ENCODE data around the gene NSUN3. TPM values are rescaled to one million over a fixed set of nuclear protein-coding genes. Genes with fewer than 3 reads are reported as not detected.

Gene NSUN3
- total RNA-seq, 1 experiment from 2014 or later, result 18.8 TPM

- CTCF ChIA-PET, result no interaction called here
- no peaks in the 10 kb centered on the region for H4K20me1 ChIP-seq (ENCODE audit: insufficient read depth)
- H2AFZ ChIP-seq, result no peak overlapping the region
- intact Hi-C loops (cut with micrococcal nuclease; ENCODE audit: unreplicated experiment), result no loop called here
- POLR2A ChIA-PET (ENCODE audit: unreplicated experiment), result no interaction called here
- no peaks in the 10 kb centered on the region for H3F3A ChIP-seq (ENCODE audit: insufficient read depth, low read depth)
- BruUV-seq (replicated peaks), result no TSS peak
- H3K4me3 ChIP-seq, result no peak overlapping the region
- no peak overlapping the region for H3K4me2 ChIP-seq
- H3K27me3 ChIP-seq (ENCODE audit: insufficient read depth, low read depth), result no peaks in the 10 kb centered on the region
- no peak overlapping the region for H3K27ac ChIP-seq
- H3K9me3 ChIP-seq (ENCODE audit: insufficient read depth, low read depth), result no peaks in the 10 kb centered on the region
- H3K36me3 ChIP-seq (ENCODE audit: low read depth), result no peaks in the 10 kb centered on the region
- H3K79me2 ChIP-seq (ENCODE audit: low read depth), result no peaks in the 10 kb centered on the region
- no peaks in the 10 kb centered on the region for H3K4me1 ChIP-seq (replicated peaks; ENCODE audit: insufficient read depth)
- TF ChIP-seq EZH2 (IDR thresholded peaks at IDR 0.05; ENCODE audit: low read depth) (no peak), CTCF (conservative IDR thresholded peaks at IDR 0.05) (no peak)
- DNase-seq, result no peak
- no peaks in the 10 kb centered on the region for H3K9me2 ChIP-seq (ENCODE audit: insufficient read depth)
Observed at GRCh38 chr3:94136133-94136532, 73.3 kb downstream of the NSUN3 start.

GRCh38 chr3:94137377-94137776 lies 74.5 kb downstream of the NSUN3 start:
- Histone ChIP-seq H3K27ac (no peak overlapping the region), H3K4me1 (replicated peaks; ENCODE audit: insufficient read depth) (no peaks in the 10 kb centered on the region), H3K36me3 (ENCODE audit: low read depth) (no peaks in the 10 kb centered on the region), H3K79me2 (ENCODE audit: low read depth) (no peaks in the 10 kb centered on the region), H3K9me3 (ENCODE audit: insufficient read depth, low read depth) (no peaks in the 10 kb centered on the region), H3K9me2 (ENCODE audit: insufficient read depth) (no peaks in the 10 kb centered on the region), H2AFZ (no peak overlapping the region), H3K4me2 (no peak overlapping the region), H3K27me3 (ENCODE audit: insufficient read depth, low read depth) (no peaks in the 10 kb centered on the region), H4K20me1 (ENCODE audit: insufficient read depth) (no peaks in the 10 kb centered on the region), H3K4me3 (no peak overlapping the region), H3F3A (ENCODE audit: insufficient read depth, low read depth) (no peaks in the 10 kb centered on the region)
- no TSS peak for BruUV-seq (replicated peaks)
- intact Hi-C loops (cut with micrococcal nuclease; ENCODE audit: unreplicated experiment), result no loop called here
- POLR2A ChIA-PET (ENCODE audit: unreplicated experiment), result no interaction called here
- DNase-seq, result no peak
- no peak for TF ChIP-seq CTCF (conservative IDR thresholded peaks at IDR 0.05)
- TF ChIP-seq EZH2 (IDR thresholded peaks at IDR 0.05; ENCODE audit: low read depth), result no peak
- CTCF ChIA-PET, result no interaction called here

- intact Hi-C loops (cut with micrococcal nuclease; ENCODE audit: unreplicated experiment), result no loop called here
- no peak overlapping the region for H3K4me2 ChIP-seq
- H3K9me2 ChIP-seq (ENCODE audit: insufficient read depth), result no peaks in the 10 kb centered on the region
- POLR2A ChIA-PET (ENCODE audit: unreplicated experiment), result no interaction called here
- H4K20me1 ChIP-seq (ENCODE audit: insufficient read depth), result no peaks in the 10 kb centered on the region
- TF ChIP-seq EZH2 (IDR thresholded peaks at IDR 0.05; ENCODE audit: low read depth) (no peak), CTCF (conservative IDR thresholded peaks at IDR 0.05) (no peak)
- H3F3A ChIP-seq (ENCODE audit: insufficient read depth, low read depth), result no peaks in the 10 kb centered on the region
- no peaks in the 10 kb centered on the region for H3K79me2 ChIP-seq (ENCODE audit: low read depth)
- H3K4me3 ChIP-seq, result no peak overlapping the region
- CTCF ChIA-PET, result no interaction called here
- no peaks in the 10 kb centered on the region for H3K4me1 ChIP-seq (replicated peaks; ENCODE audit: insufficient read depth)
- no peaks in the 10 kb centered on the region for H3K36me3 ChIP-seq (ENCODE audit: low read depth)
- no peaks in the 10 kb centered on the region for H3K9me3 ChIP-seq (ENCODE audit: insufficient read depth, low read depth)
- no peak for DNase-seq
- H3K27me3 ChIP-seq (ENCODE audit: insufficient read depth, low read depth), result peaks cover 7% of the 10 kb centered on the region; the same call in 1 of the 2 replicates
- no TSS peak for BruUV-seq (replicated peaks)
- H3K27ac ChIP-seq, result no peak overlapping the region
- no peak overlapping the region for H2AFZ ChIP-seq
Observed at GRCh38 chr3:94146455-94146854, 83.6 kb downstream of the NSUN3 start.
